Measurements from ENCODE around the gene TRIO.
A peak's percentile ranks its signal among the peaks of the same experiment; 100 is the strongest.
"Not testable (repeated sequence)": the region's sequence is repeated elsewhere in the genome, so short reads cannot be mapped to it uniquely, and the experiment has no call there.

Gene TRIO

GRCh38 chr5:14421851-14422250 is 278.7 kb downstream of the TRIO start:
- no peak for DNase-seq

- DNase-seq = no peak
Measured at GRCh38 chr5:14424011-14424685, 281.0 kb downstream of the TRIO start.

- no peak for DNase-seq
Measured at GRCh38 chr5:14425559-14425958, 282.4 kb downstream of the TRIO start.

- DNase-seq = no peak
Measured at GRCh38 chr5:14426521-14426920, 283.4 kb downstream of the TRIO start.

- no peak for DNase-seq
Measured at GRCh38 chr5:14428302-14429081, 285.4 kb downstream of the TRIO start.

- DNase-seq = no peak
Measured at GRCh38 chr5:14429101-14430050, 286.2 kb downstream of the TRIO start.

- no peak for DNase-seq
Measured at GRCh38 chr5:14431534-14431933, 288.4 kb downstream of the TRIO start.

- DNase-seq = no peak
Measured at GRCh38 chr5:14432931-14433589, 289.9 kb downstream of the TRIO start.

- no peak for DNase-seq
Measured at GRCh38 chr5:14435481-14435880, 292.3 kb downstream of the TRIO start.

- DNase-seq = not testable (repeated sequence)
Measured at GRCh38 chr5:14436122-14436521, 293.0 kb downstream of the TRIO start.

GRCh38 chr5:14436801-14437542 is 293.8 kb downstream of the TRIO start:
- DNase-seq = no peak

- DNase-seq = peak; percentile 34
Measured at GRCh38 chr5:14438195-14438606, 295.1 kb downstream of the TRIO start.

- DNase-seq = no peak
Measured at GRCh38 chr5:14439087-14439871, 296.1 kb downstream of the TRIO start.

- DNase-seq = no peak
Measured at GRCh38 chr5:14440223-14440581, 297.1 kb downstream of the TRIO start.

GRCh38 chr5:14440582-14441431 is 297.7 kb downstream of the TRIO start:
- DNase-seq = no peak

- no peak for DNase-seq
Measured at GRCh38 chr5:14441641-14442040, 298.5 kb downstream of the TRIO start.

GRCh38 chr5:14442536-14442935 is 299.4 kb downstream of the TRIO start:
- DNase-seq = no peak

GRCh38 chr5:14443671-14444093 is 300.5 kb downstream of the TRIO start:
- DNase-seq = no peak

- no peak for DNase-seq
Measured at GRCh38 chr5:14444161-14444560, 301.0 kb downstream of the TRIO start.

GRCh38 chr5:14445013-14445412 is 301.9 kb downstream of the TRIO start:
- DNase-seq = no peak

Measured in suppressor macrophage treated with lipopolysaccharide for 4 hours (primary cell).